ENCODE data around the gene TRIM2.

- TF ChIP-seq CTCF (IDR thresholded peaks at IDR 0.05; ENCODE audit: insufficient read depth, low read depth, low read length) (no peak), EZH2 (IDR thresholded peaks at IDR 0.05; ENCODE audit: insufficient read depth, low read length) (no peak)
Observed at GRCh38 chr4:153217440-153217839, 13.2 kb downstream of the TRIM2 start.

Data from astrocyte (in vitro differentiated cells and primary cell).